HEK293T (cell line): ENCODE data around the gene TCF12.

Experiments
- CTCF ChIA-PET: fragments of 350-600 bp; formaldehyde crosslinking; extraction: SDS; loops from one replicate; lab custom pipeline; 2021; ENCODE audit warnings: antibody characterized with exemption, inconsistent platforms; lab: Yijun Ruan, JAX
- POLR2A ChIA-PET: fragments of 350-600 bp; formaldehyde crosslinking; extraction: SDS; loops from one replicate; lab custom pipeline; 2020; ENCODE audit warnings: antibody characterized with exemption, inconsistent platforms; lab: Yijun Ruan, JAX
- DNase-seq: peaks from one replicate; pipeline ENCODE4 v3.0.0; 2012; ENCODE audit warnings: mixed read lengths; ENCODE audit errors: extremely low spot score
- ARNT ChIP-seq: fragments of 450-650 bp; IDR thresholded peaks from 2 replicates; pipeline ENCODE4 v1.6.1; 2017; ENCODE audit warnings: mild to moderate bottlenecking
- BHLHE40 ChIP-seq: fragments of 450-650 bp; IDR thresholded peaks from 2 replicates; pipeline ENCODE4 v1.6.1; 2016; ENCODE audit warnings: mild to moderate bottlenecking, moderate library complexity, borderline replicate concordance
- CTBP1 ChIP-seq: fragments of 450-650 bp; IDR thresholded peaks from 2 replicates; pipeline ENCODE4 v1.6.1; 2016; ENCODE audit warnings: borderline replicate concordance
- ELF4 ChIP-seq: fragments of 450-650 bp; IDR thresholded peaks from 2 replicates; pipeline ENCODE4 v1.6.1; 2017; ENCODE audit warnings: antibody characterized with exemption
- FOXA1 ChIP-seq: fragments of 450-650 bp; IDR thresholded peaks from 2 replicates; pipeline ENCODE4 v1.6.1; 2016; ENCODE audit warnings: mild to moderate bottlenecking
- FOXK2 ChIP-seq: fragments of 450-650 bp; IDR thresholded peaks from 2 replicates; pipeline ENCODE4 v1.6.1; 2016; ENCODE audit warnings: mild to moderate bottlenecking
- FOXM1 ChIP-seq: fragments of 450-650 bp; IDR thresholded peaks from 2 replicates; pipeline ENCODE4 v1.6.1; 2017; ENCODE audit warnings: mild to moderate bottlenecking, borderline replicate concordance
- HDGF ChIP-seq: fragments of 450-650 bp; IDR thresholded peaks from 2 replicates; pipeline ENCODE4 v1.6.1; 2017; ENCODE audit warnings: antibody characterized with exemption, borderline replicate concordance
- L3MBTL2 ChIP-seq: fragments of 450-650 bp; conservative IDR thresholded peaks from 2 replicates; pipeline ENCODE4 v1.6.1; 2016; ENCODE audit warnings: mild to moderate bottlenecking
- LEF1 ChIP-seq: fragments of 450-650 bp; IDR thresholded peaks from 2 replicates; pipeline ENCODE4 v1.6.1; 2017; ENCODE audit warnings: mild to moderate bottlenecking, borderline replicate concordance
- NFRKB ChIP-seq: fragments of 450-650 bp; IDR thresholded peaks from 2 replicates; pipeline ENCODE4 v1.6.1; 2016; ENCODE audit warnings: mild to moderate bottlenecking, moderate library complexity
- PKNOX1 ChIP-seq: fragments of 450-650 bp; IDR thresholded peaks from 2 replicates; pipeline ENCODE4 v1.6.1; 2016
- SP1 ChIP-seq: fragments of 450-650 bp; IDR thresholded peaks from 2 replicates; pipeline ENCODE4 v1.6.1; 2017
- SUZ12 ChIP-seq: fragments of 450-650 bp; IDR thresholded peaks from 2 replicates; pipeline ENCODE4 v1.6.1; 2016; ENCODE audit warnings: mild to moderate bottlenecking
- TARDBP ChIP-seq: fragments of 450-650 bp; IDR thresholded peaks from 2 replicates; pipeline ENCODE4 v1.6.1; 2016
- ZNF384 ChIP-seq: fragments of 450-650 bp; IDR thresholded peaks from 2 replicates; pipeline ENCODE4 v1.6.1; 2016

TCF12 gene

GRCh38 chr15:57152666-57153539, 234.5 kb downstream of the TCF12 start:
- no peak for TF ChIP-seq LEF1
- TF ChIP-seq BHLHE40, result no peak
- TF ChIP-seq ARNT, result no peak
- TF ChIP-seq NFRKB, result no peak
- no peak for TF ChIP-seq SUZ12
- no peak for TF ChIP-seq ELF4
- TF ChIP-seq FOXK2, result no peak
- no peak for TF ChIP-seq CTBP1
- TF ChIP-seq TARDBP, result no peak
- no peak for TF ChIP-seq ZNF384
- TF ChIP-seq FOXA1, result no peak
- no peak for TF ChIP-seq PKNOX1
- TF ChIP-seq HDGF, result no peak
- TF ChIP-seq FOXM1, result no peak
- CTCF ChIA-PET, result no interaction called here
- POLR2A ChIA-PET, result no interaction called here
- no peak for DNase-seq

GRCh38 chr15:57156210-57156884, 237.9 kb downstream of the TCF12 start:
- TF ChIP-seq L3MBTL2, result no peak
- no peak for TF ChIP-seq FOXM1
- no peak for TF ChIP-seq HDGF
- TF ChIP-seq FOXK2, result no peak
- TF ChIP-seq NFRKB, result no peak
- no peak for TF ChIP-seq PKNOX1
- TF ChIP-seq FOXA1, result no peak
- ChIA-PET CTCF (no interaction called here), POLR2A (no interaction called here)
- DNase-seq, result no peak

- TF ChIP-seq HDGF (no peak), ARNT (no peak), NFRKB (no peak), TARDBP (no peak), FOXA1 (no peak), ZNF384 (no peak), FOXM1 (no peak), L3MBTL2 (no peak), BHLHE40 (no peak)
- ChIA-PET POLR2A (no interaction called here), CTCF (no interaction called here)
- DNase-seq, result no peak
These were observed 240.1 kb downstream of the TCF12 start for GRCh38 chr15:57158589-57158988.

- ChIA-PET POLR2A (no interaction called here), CTCF (interaction anchor here (1.5 kb wide), 1 partner anchor 21 kb away, joined by 3 read pairs; no protein-coding TSS in a partner anchor)
These were observed 240.7 kb downstream of the TCF12 start for GRCh38 chr15:57158997-57159668.

GRCh38 chr15:57159767-57160166, 241.3 kb downstream of the TCF12 start:
- TF ChIP-seq ZNF384 (no peak), LEF1 (no peak), SUZ12 (no peak), BHLHE40 (no peak), L3MBTL2 (no peak), TARDBP (no peak)
- ChIA-PET POLR2A (no interaction called here), CTCF (interaction anchor here (1.5 kb wide), 1 partner anchor 21 kb away, joined by 3 read pairs; no protein-coding TSS in a partner anchor)
- DNase-seq, result no peak

More at GRCh38 chr15:57158997-57159668, 240.7 kb downstream of the TCF12 start:
- no peak for TF ChIP-seq NFRKB
- no peak for TF ChIP-seq ZNF384
- TF ChIP-seq ARNT, result no peak
- no peak for TF ChIP-seq HDGF
- TF ChIP-seq LEF1, result no peak
- no peak for TF ChIP-seq TARDBP
- TF ChIP-seq SP1, result no peak
- TF ChIP-seq FOXA1, result no peak
- no peak for TF ChIP-seq PKNOX1
- TF ChIP-seq FOXK2, result no peak
- DNase-seq, result no peak
